Measurements from ENCODE around the gene CD4. TPM values are rescaled to one million over a fixed set of nuclear protein-coding genes. Genes with fewer than 3 reads are reported as not detected.

CD4 gene
- total and polyA plus RNA-seq, 2 of the 4 experiments (the other 2 are of a cell fraction): 5.7 to 15.0 TPM

DNA sequence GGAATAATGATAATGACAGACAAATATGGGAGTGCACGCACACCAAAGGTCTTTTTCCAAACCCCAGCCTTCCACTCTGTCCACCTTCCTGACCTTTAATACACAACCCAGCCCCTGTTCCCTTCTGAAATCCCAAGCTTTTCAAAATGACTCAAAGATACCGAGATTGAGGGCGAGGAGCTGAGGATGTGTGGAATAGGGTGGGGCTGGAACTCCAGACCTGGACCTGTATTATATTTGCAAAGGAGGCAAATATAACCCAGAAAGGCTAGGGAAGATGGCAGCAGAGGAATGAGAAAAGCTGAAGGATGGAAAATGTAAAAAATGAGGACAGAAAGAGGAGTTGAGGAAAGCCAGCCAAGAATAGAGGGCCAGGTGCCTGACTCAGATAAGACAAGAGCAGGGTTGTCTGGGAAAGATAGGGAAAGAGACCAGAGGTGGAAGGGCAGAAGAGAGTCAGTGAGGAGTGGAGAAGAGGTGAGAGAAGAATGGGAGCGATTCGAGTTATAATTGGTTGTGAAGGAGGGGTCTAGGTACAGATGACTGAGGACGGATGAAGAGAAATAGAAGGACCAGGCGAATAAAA, 24.2 kb upstream of the CD4 start:
- peak overlapping the region; percentile 81 for H2BK120ac ChIP-seq (ENCODE audit: low read depth, low read length)
- no peak for DNase-seq
- H3K23ac ChIP-seq (ENCODE audit: low read depth, low read length): peak overlapping the region; percentile 94
- 40% methylated on average over 2 of the region's 7 CpGs; no CpG with 5 or more reads in 1 of the 2 experiments for WGBS, 2 experiments (ENCODE audit: extremely low coverage in 2 of 2, insufficient read length in 1 of 2)
- H3K4me3 ChIP-seq (ENCODE audit: insufficient read depth, low read depth, low read length): peak overlapping the region; percentile 67; the same call in 1 of the 2 replicates
- H3K9me3 ChIP-seq (ENCODE audit: control insufficient read depth, insufficient read depth, low read length): no peaks in the 10 kb centered on the region
- H2AK5ac ChIP-seq (ENCODE audit: low read depth, low read length): peak overlapping the region; percentile 94
- H4K91ac ChIP-seq (ENCODE audit: insufficient read depth, low read depth, low read length): peak overlapping the region; percentile 91
- H2BK20ac ChIP-seq (ENCODE audit: low read depth, low read length): peak overlapping the region; percentile 83
- peaks cover 23% of the 10 kb centered on the region for H3K9me1 ChIP-seq (ENCODE audit: insufficient read depth, low read length)
- H3K27me3 ChIP-seq (ENCODE audit: control insufficient read depth, insufficient read depth, low read length): no peaks in the 10 kb centered on the region
- H3K14ac ChIP-seq (replicated peaks; ENCODE audit: low read depth, low read length): peak overlapping the region; percentile 97
- CTCF ChIA-PET: interaction anchor here (3.2 kb wide), 1 partner anchor 12 kb away, joined by 27 read pairs; the partner anchor contains the start of gene MLF2
- peaks cover 5% of the 10 kb centered on the region for H3K36me3 ChIP-seq (ENCODE audit: control insufficient read depth, insufficient read depth, low read length)
- no TSS peak for BruUV-seq (replicated peaks)
- POLR2A ChIA-PET (ENCODE audit: unreplicated experiment): interaction anchor here (0.5 to 2.5 kb wide), 3 partner anchors 12 to 153 kb away, joined by 3 to 21 read pairs (median 4); partner anchors contain the start of gene MLF2
- peaks cover 25 to 60% of the 10 kb centered on the region in 2 experiments for H3K79me1 ChIP-seq (ENCODE audit: low read depth in 1 of 2, low read length in 2 of 2)
- dilution Hi-C loops (cut with HindIII; ENCODE audit: low sequenced_read_pairs, unreplicated experiment) (no loop called here), in situ Hi-C loops (cut with MboI; ENCODE audit: low sequenced_read_pairs) (no loop called here), intact Hi-C loops (cut with micrococcal nuclease) (loop anchor here (10.0 kb wide), 1 partner anchor 150 kb away; no protein-coding TSS in a partner anchor)
- peak overlapping the region; percentile 97 for H3K4ac ChIP-seq (ENCODE audit: low read depth, low read length)
- H2AFZ ChIP-seq (replicated peaks; ENCODE audit: low read length, poor library complexity): peak overlapping the region; percentile 86
- H2BK15ac ChIP-seq (ENCODE audit: low read depth, low read length): peak overlapping the region; percentile 94; the same call in 2 of the 3 replicates
- peak overlapping the region; percentile 85 for H3K27ac ChIP-seq (ENCODE audit: insufficient read depth, low read length)
- H4K8ac ChIP-seq (ENCODE audit: low read depth in 2 of 2, low read length in 2 of 2): peak overlapping the region; percentile 38 to 90
- peak overlapping the region; percentile 51 for H3K18ac ChIP-seq (ENCODE audit: low read depth, low read length)
- H2BK5ac ChIP-seq (ENCODE audit: low read depth, low read length, poor library complexity, severe bottlenecking): peak overlapping the region; percentile 82
- no peak for ATAC-seq (ENCODE audit: low read depth)
- H3K4me1 ChIP-seq (ENCODE audit: control insufficient read depth, insufficient read depth, low read length): peaks cover 22% of the 10 kb centered on the region
- H3K9ac ChIP-seq (ENCODE audit: low read depth, low read length): peak overlapping the region; percentile 52
- peak overlapping the region; percentile 16 for H4K5ac ChIP-seq (ENCODE audit: low read depth, low read length)
- peak overlapping the region; percentile 58 for H3K4me2 ChIP-seq (ENCODE audit: low read depth, low read length)
- peak overlapping the region; percentile 84; the same call in 1 of the 2 replicates for H3K56ac ChIP-seq (ENCODE audit: extremely low read depth, insufficient read depth, low read length)
- peak overlapping the region; percentile 99 for H2AK9ac ChIP-seq (replicated peaks; ENCODE audit: low read depth, low read length, poor library complexity)
- peaks cover 34% of the 10 kb centered on the region for H4K20me1 ChIP-seq (ENCODE audit: insufficient read depth, low read length)
- TF ChIP-seq CEBPB (IDR thresholded peaks at IDR 0.05; ENCODE audit: low read depth, low read length): no peak
- no peak for TF ChIP-seq CTCF (conservative IDR thresholded peaks at IDR 0.05; ENCODE audit: low read depth, low read length)
- no peak for TF ChIP-seq MXI1 (IDR thresholded peaks at IDR 0.05; ENCODE audit: borderline replicate concordance, low read depth, low read length)
- no peak for TF ChIP-seq SMC3 (IDR thresholded peaks at IDR 0.05; ENCODE audit: low read depth, low read length)
- no peak for TF ChIP-seq ELK1 (IDR thresholded peaks at IDR 0.05; ENCODE audit: borderline replicate concordance, low read depth, low read length)
- TF ChIP-seq RAD21 (IDR thresholded peaks at IDR 0.05; ENCODE audit: low read length): no peak
- no peak for TF ChIP-seq NFE2L2 (IDR thresholded peaks at IDR 0.05; ENCODE audit: low read depth, low read length)
- no peak for TF ChIP-seq MAZ (IDR thresholded peaks at IDR 0.05; ENCODE audit: borderline replicate concordance, low read depth, low read length)
- no peak for TF ChIP-seq USF2 (IDR thresholded peaks at IDR 0.05; ENCODE audit: low read depth, low read length)
- no peak for TF ChIP-seq RFX5 (IDR thresholded peaks at IDR 0.05; ENCODE audit: low read depth, low read length)
- TF ChIP-seq POLR2A (IDR thresholded peaks at IDR 0.05; ENCODE audit: low read depth, low read length): no peak
- TF ChIP-seq RCOR1 (IDR thresholded peaks at IDR 0.05; ENCODE audit: insufficient replicate concordance, low read length): no peak
- no peak for TF ChIP-seq FOS (IDR thresholded peaks at IDR 0.05; ENCODE audit: low read depth, low read length)
- no peak for TF ChIP-seq CHD1 (IDR thresholded peaks at IDR 0.05; ENCODE audit: low read depth, low read length)
- TF ChIP-seq MAFK (IDR thresholded peaks at IDR 0.05; ENCODE audit: low read depth, low read length): no peak
